Loucy (cell line): ENCODE measurements around the gene PLEKHA4.

ENCODE experiments used
- CTCF ChIP-seq: fragments of 200-600 bp; sonication (generic); conservative IDR thresholded peaks from 2 replicates; pipeline ENCODE4 v1.5.1; 2014; ENCODE audit warnings: mild to moderate bottlenecking, antibody characterized with exemption, low read length
- EZH2phosphoT487 ChIP-seq: fragments of 200-600 bp; IDR thresholded peaks from 2 replicates; pipeline ENCODE4 v1.6.1; 2018; ENCODE audit warnings: antibody characterized with exemption, mild to moderate bottlenecking, moderate library complexity, borderline replicate concordance

- no peak for TF ChIP-seq CTCF
- TF ChIP-seq EZH2phosphoT487, result no peak
Observed at GRCh38 chr19:48805452-48805851, 63.0 kb downstream of the PLEKHA4 start.
